HepG2 (cell line): Measurements from ENCODE around the gene MPST. TPM values are rescaled to one million over a fixed set of nuclear protein-coding genes. Genes with fewer than 3 reads are reported as not detected.

Experiments used
- ATAC-seq: fragments of 200-7000 bp; cut with Tn5 transposase; 3 replicates; pipeline ENCODE4 v1.9.1; 2020; ENCODE audit warnings: mild to moderate bottlenecking, moderate library complexity
- BruUV-seq: library from RNA; stranded (reverse); fragments of 400-500 nt; replicated peaks from 2 replicates; lab custom pipeline; 2021; lab: Mats Ljungman, UMichigan
- CTCF ChIA-PET: fragments of 300-600 bp; formaldehyde crosslinking; extraction: SDS; loops from one replicate; lab custom pipeline; 2021; ENCODE audit warnings: low total read pairs, inconsistent platforms, low intra/inter-chr PET ratio; lab: Yijun Ruan, JAX
- POLR2A ChIA-PET: fragments of 350-600 bp; sonication (Branson Sonifier 250); formaldehyde crosslinking; loops from one replicate; lab custom pipeline; 2020; ENCODE audit warnings: antibody characterized with exemption, inconsistent platforms; lab: Yijun Ruan, JAX
- DNase-seq: peaks from one replicate; pipeline ENCODE4 v3.0.0-alpha.2; 2015; ENCODE audit warnings: low spot score
- FAIRE-seq: peaks from 3 replicates; lab custom pipeline; 2011; peaks lifted over from hg19 to GRCh38; lab: Jason Lieb, UNC
- H2AFZ ChIP-seq: one replicate; pipeline ENCODE4 v1.6.1; 2011; ENCODE audit warnings: low read length, inconsistent platforms
- H3K27ac ChIP-seq: fragments of 300-600 bp; 3 replicates; pipeline ENCODE4 v1.8.0; 2011; ENCODE audit warnings: mixed run types, mild to moderate bottlenecking, mixed read lengths, low read length, inconsistent platforms; ENCODE audit not compliant: insufficient read depth; ENCODE audit errors: extremely low read length
- H3K27me3 ChIP-seq, 2 experiments: fragments of 200-600 bp in 1 of 2; 2 replicates in 1 of 2; 3 replicates in 1 of 2; pipeline versions ENCODE4 v1.6.0 to v1.8.0; 2011; ENCODE audit warnings: low read length in 2 of 2, mild to moderate bottlenecking in 2 of 2, moderate library complexity in 2 of 2, inconsistent platforms in 1 of 2; ENCODE audit not compliant: insufficient read depth in 2 of 2, control insufficient read depth in 1 of 2
- H3K36me3 ChIP-seq, 2 experiments: fragments of 200-600 bp in 1 of 2; replicated peaks in 1 of 2; 2 replicates in 1 of 2; 3 replicates in 1 of 2; pipeline versions ENCODE4 v1.5.1 to v1.8.0; 2011; ENCODE audit warnings: low read length in 2 of 2, inconsistent platforms in 1 of 2; ENCODE audit not compliant: insufficient read depth in 2 of 2, control insufficient read depth in 1 of 2
- H3K4me1 ChIP-seq: 2 replicates; pipeline ENCODE4 v1.5.1; 2012; ENCODE audit warnings: low read length, inconsistent platforms; ENCODE audit not compliant: insufficient read depth
- H3K4me2 ChIP-seq: 2 replicates; pipeline ENCODE4 v1.6.0; 2011; ENCODE audit warnings: low read depth, low read length, inconsistent platforms
- H3K4me3 ChIP-seq, 3 experiments: fragments of 200-600 bp in 1 of 3; sonication (generic), shearing (Covaris generic) in 1 of 3; replicated peaks in 1 of 3; 2 replicates each; pipeline ENCODE4 v1.5.1; 2011 to 2016; ENCODE audit warnings: low read length in 3 of 3, inconsistent platforms in 2 of 3, low read depth in 2 of 3, mild to moderate bottlenecking in 2 of 3, control low read depth in 1 of 3, mixed read lengths in 1 of 3; ENCODE audit not compliant: insufficient read depth in 1 of 3
- H3K79me2 ChIP-seq: one replicate; pipeline ENCODE4 v1.6.1; 2011; ENCODE audit warnings: low read length, inconsistent platforms; ENCODE audit not compliant: insufficient read depth
- H3K9ac ChIP-seq: 2 replicates; pipeline ENCODE4 v1.6.0; 2011; ENCODE audit warnings: mild to moderate bottlenecking, low read depth, low read length, inconsistent platforms; ENCODE audit not compliant: insufficient read depth
- H3K9me3 ChIP-seq: 2 replicates; pipeline ENCODE4 v1.5.1; 2012; ENCODE audit warnings: mild to moderate bottlenecking, low read length
- H4K20me1 ChIP-seq: 2 replicates; pipeline ENCODE4 v1.6.0; 2011; ENCODE audit warnings: inconsistent platforms, mild to moderate bottlenecking, low read length, moderate library complexity; ENCODE audit not compliant: insufficient read depth
- AKAP8 ChIP-seq: sonication (generic); formaldehyde crosslinking; IDR thresholded peaks from 2 replicates; pipeline ENCODE4 v1.5.1; 2020; ENCODE audit warnings: mild to moderate bottlenecking, missing genetic modification reagents
- EED ChIP-seq: sonication (generic); formaldehyde crosslinking; IDR thresholded peaks from 2 replicates; pipeline ENCODE4 v1.5.0; 2020; ENCODE audit warnings: mild to moderate bottlenecking, missing genetic modification reagents
- GPN1 ChIP-seq: sonication (generic); formaldehyde crosslinking; IDR thresholded peaks from 2 replicates; pipeline ENCODE4 v1.5.1; 2020; ENCODE audit warnings: missing genetic modification reagents, borderline replicate concordance
- KMT2B ChIP-seq: IDR thresholded peaks from 2 replicates; pipeline ENCODE4 v1.6.1; 2016; ENCODE audit warnings: missing genetic modification reagents, missing compliant biosample characterization
- NAIF1 ChIP-seq: sonication (generic); formaldehyde crosslinking; IDR thresholded peaks from 2 replicates; pipeline ENCODE4 v1.5.0; 2020; ENCODE audit warnings: mild to moderate bottlenecking, missing genetic modification reagents, borderline replicate concordance
- TRIM24 ChIP-seq: sonication (generic); formaldehyde crosslinking; IDR thresholded peaks from 2 replicates; pipeline ENCODE4 v1.8.0; 2022; ENCODE audit warnings: mild to moderate bottlenecking, missing genetic modification reagents
- ZNF282 ChIP-seq: fragments of 450-650 bp; IDR thresholded peaks from 2 replicates; pipeline ENCODE4 v1.6.1; 2018; ENCODE audit not compliant: partially characterized antibody
- ZNF781 ChIP-seq: sonication (generic); formaldehyde crosslinking; IDR thresholded peaks from 2 replicates; pipeline ENCODE4 v1.5.1; 2020; ENCODE audit warnings: borderline replicate concordance, mild to moderate bottlenecking, missing genetic modification reagents; ENCODE audit errors: not compliant biosample characterization
- ZNF850 ChIP-seq: sonication (generic); formaldehyde crosslinking; conservative IDR thresholded peaks from 2 replicates; pipeline ENCODE4 v1.9.0; 2021; ENCODE audit warnings: mild to moderate bottlenecking, missing genetic modification reagents
- ZSCAN9 ChIP-seq: IDR thresholded peaks from 2 replicates; pipeline ENCODE4 v1.6.1; 2016; ENCODE audit warnings: borderline replicate concordance
- WGBS: methylation state at CpG from one replicate; pipeline ENCODE4 v1.1.6; 2017; ENCODE audit warnings: low lambda C conversion rate; 5-methylcytosine and 5-hydroxymethylcytosine counted together
- in situ Hi-C: cut with HindIII; loops from 2 replicates; pipeline ENCODE4 v1.10.0; 2017; ENCODE audit warnings: low pct_unique_long_range_greater_than_20kb; ENCODE audit not compliant: extremely low pct_ligation_motif_present
- intact Hi-C: fragments of 100-400 bp; cut with micrococcal nuclease; formaldehyde crosslinking; loops from one replicate; pipeline ENCODE4 v1.10.0; 2022; ENCODE audit not compliant: unreplicated experiment
- polyA plus RNA-seq, 8 experiments: library from polyadenylated mRNA; depleted of rRNA in 3 of 8; stranded (reverse) in 7 of 8; unstranded in 1 of 8; fragments of >200 nt; fragmentation: Illumina TruSeq in 4 of 8; extraction: Trizol in 4 of 8; gene quantifications; 2 replicates each; pipeline versions ENCODE4 v1.2.1 to v1.2.3, GENCODE V29; 2011 to 2016; ENCODE audit warnings: low read depth in 4 of 8, missing spikeins in 1 of 8, mixed read lengths in 1 of 8; ENCODE audit not compliant: insufficient read depth in 1 of 8
- total RNA-seq, 5 experiments: library from RNA; depleted of rRNA; stranded (reverse); fragments of >200 nt; fragmentation: Illumina TruSeq; extraction: Trizol; gene quantifications; 2 replicates each; pipeline ENCODE4 v1.2.3, GENCODE V29; 2016; ENCODE audit warnings: low read depth in 1 of 5
- TF ChIP-seq, protein P1 (sequence below): IDR thresholded peaks from 2 replicates; pipeline ENCODE4 v1.6.1; 2016; ENCODE audit warnings: control low read depth
- TF ChIP-seq, protein P2 (sequence below): sonication (generic); formaldehyde crosslinking; IDR thresholded peaks from 2 replicates; pipeline ENCODE4 v1.4.0; 2020; ENCODE audit warnings: mild to moderate bottlenecking, missing genetic modification reagents

MPST gene
- total and polyA plus RNA-seq, 2 of the 13 experiments (the other 11 are each of a cell fraction or from before 2014, with no cell fraction given): 133 to 141 TPM

DNA sequence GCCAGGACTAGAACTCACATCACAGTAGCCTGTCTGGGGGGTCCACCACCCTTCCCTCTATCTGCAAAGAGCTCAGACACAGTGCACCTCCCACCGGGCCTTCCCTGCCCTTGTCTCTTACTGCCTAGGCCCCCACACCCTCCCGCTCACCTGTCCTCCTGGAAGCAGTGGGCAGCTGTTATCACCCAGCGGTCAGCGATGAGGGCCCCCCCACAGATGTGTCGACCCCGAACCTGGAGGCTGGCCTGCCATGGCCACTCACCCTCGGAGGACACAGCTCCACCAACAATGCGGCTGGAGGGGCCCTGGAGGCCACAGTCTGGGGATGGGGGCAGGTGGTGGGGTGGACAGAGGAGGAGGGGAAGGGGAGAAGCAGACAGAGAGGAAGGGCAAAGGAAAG, 50.8 kb downstream of the MPST start:
- Histone ChIP-seq H3K9ac (no peak overlapping the region), H2AFZ (no peak overlapping the region), H3K9me3 (peaks cover 11% of the 10 kb centered on the region; the same call in 1 of the 2 replicates), H3K36me3 (no peaks in the 10 kb centered on the region), H4K20me1 (no peaks in the 10 kb centered on the region), H3K27me3 (no peaks in the 10 kb centered on the region)
- intact Hi-C loops: no loop called here
- no peak for FAIRE-seq
- DNase-seq: no peak
- no TSS peak for BruUV-seq
- TF ChIP-seq GPN1: no peak
- TF ChIP-seq ZNF781: no peak
- TF ChIP-seq ZNF282: no peak
- TF ChIP-seq AKAP8 (CRISPR knock-in tag): no peak
- no peak for TF ChIP-seq NAIF1 (CRISPR knock-in tag)
- no peak for TF ChIP-seq ZNF850 (CRISPR knock-in tag)
- TF ChIP-seq ZSCAN9 (CRISPR knock-in tag): no peak
- TF ChIP-seq, protein P1, sequence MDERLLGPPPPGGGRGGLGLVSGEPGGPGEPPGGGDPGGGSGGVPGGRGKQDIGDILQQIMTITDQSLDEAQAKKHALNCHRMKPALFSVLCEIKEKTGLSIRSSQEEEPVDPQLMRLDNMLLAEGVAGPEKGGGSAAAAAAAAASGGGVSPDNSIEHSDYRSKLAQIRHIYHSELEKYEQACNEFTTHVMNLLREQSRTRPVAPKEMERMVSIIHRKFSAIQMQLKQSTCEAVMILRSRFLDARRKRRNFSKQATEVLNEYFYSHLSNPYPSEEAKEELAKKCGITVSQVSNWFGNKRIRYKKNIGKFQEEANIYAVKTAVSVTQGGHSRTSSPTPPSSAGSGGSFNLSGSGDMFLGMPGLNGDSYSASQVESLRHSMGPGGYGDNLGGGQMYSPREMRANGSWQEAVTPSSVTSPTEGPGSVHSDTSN (CRISPR knock-in tag): no peak
- TF ChIP-seq, protein P2, sequence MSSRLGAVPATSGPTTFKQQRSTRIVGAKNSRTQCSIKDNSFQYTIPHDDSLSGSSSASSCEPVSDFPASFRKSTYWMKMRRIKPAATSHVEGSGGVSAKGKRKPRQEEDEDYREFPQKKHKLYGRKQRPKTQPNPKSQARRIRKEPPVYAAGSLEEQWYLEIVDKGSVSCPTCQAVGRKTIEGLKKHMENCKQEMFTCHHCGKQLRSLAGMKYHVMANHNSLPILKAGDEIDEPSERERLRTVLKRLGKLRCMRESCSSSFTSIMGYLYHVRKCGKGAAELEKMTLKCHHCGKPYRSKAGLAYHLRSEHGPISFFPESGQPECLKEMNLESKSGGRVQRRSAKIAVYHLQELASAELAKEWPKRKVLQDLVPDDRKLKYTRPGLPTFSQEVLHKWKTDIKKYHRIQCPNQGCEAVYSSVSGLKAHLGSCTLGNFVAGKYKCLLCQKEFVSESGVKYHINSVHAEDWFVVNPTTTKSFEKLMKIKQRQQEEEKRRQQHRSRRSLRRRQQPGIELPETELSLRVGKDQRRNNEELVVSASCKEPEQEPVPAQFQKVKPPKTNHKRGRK (CRISPR knock-in tag): no peak
- no peak for TF ChIP-seq KMT2B (CRISPR knock-in tag)
- TF ChIP-seq EED (CRISPR knock-in tag): no peak
- TF ChIP-seq TRIM24 (CRISPR knock-in tag): no peak
- TF ChIP-seq, all 625 proteins: peak for 0
- Histone ChIP-seq H3K4me3 (no peak overlapping the region), H3K4me1 (peaks cover 13% of the 10 kb centered on the region; the same call in 1 of the 2 replicates), H3K79me2 (no peaks in the 10 kb centered on the region), H3K27ac (no peak overlapping the region), H3K4me2 (no peak overlapping the region)
- ATAC-seq: no peak
- WGBS: 51% methylated on average over 8 of the region's 8 CpGs
- ChIA-PET CTCF (no interaction called here), POLR2A (no interaction called here)
- in situ Hi-C loops: no loop called here
